Liver (tissue), 9 donors: ENCODE measurements around the gene MFAP2. TPM values are rescaled to one million over a fixed set of nuclear protein-coding genes. Genes with fewer than 3 reads are reported as not detected.

ENCODE experiments used
- DNase-seq: peaks from one replicate; pipeline ENCODE4 v3.0.0-alpha.2; 2017; ENCODE audit warnings: low spot score
- H3K27ac ChIP-seq, 2 donors: one replicate each; pipeline ENCODE4 v1.7.0; 2013; ENCODE audit warnings: inconsistent platforms in 2 of 2, low read length in 2 of 2, control low read depth in 1 of 2, low read depth in 1 of 2, mild to moderate bottlenecking in 1 of 2
- H3K27me3 ChIP-seq, 4 donors: one replicate each; pipeline versions ENCODE4 v1.6.1 to v1.7.0; 2013; ENCODE audit warnings: low read length in 3 of 4, inconsistent platforms in 1 of 4, mild to moderate bottlenecking in 1 of 4, moderate library complexity in 1 of 4; ENCODE audit not compliant: control insufficient read depth in 4 of 4, insufficient read depth in 4 of 4
- H3K36me3 ChIP-seq, 4 donors: one replicate each; pipeline versions ENCODE4 v1.6.1 to v1.7.0; 2013; ENCODE audit warnings: low read length in 3 of 4, mild to moderate bottlenecking in 3 of 4, low read depth in 1 of 4, moderate library complexity in 1 of 4; ENCODE audit not compliant: control insufficient read depth in 4 of 4, insufficient read depth in 3 of 4
- H3K4me1 ChIP-seq, 4 donors: one replicate each; pipeline versions ENCODE4 v1.6.1 to v1.7.0; 2013; ENCODE audit warnings: low read length in 3 of 4, mild to moderate bottlenecking in 3 of 4, moderate library complexity in 1 of 4; ENCODE audit not compliant: control insufficient read depth in 4 of 4, insufficient read depth in 4 of 4
- H3K4me3 ChIP-seq, 3 donors: one replicate each; pipeline versions ENCODE4 v1.6.1 to v1.7.0; 2013; ENCODE audit warnings: low read length in 3 of 3, control low read depth in 1 of 3, low read depth in 1 of 3, mild to moderate bottlenecking in 1 of 3
- H3K9ac ChIP-seq, 2 donors: one replicate each; pipeline ENCODE4 v1.7.0; 2013; ENCODE audit warnings: low read length in 2 of 2, mild to moderate bottlenecking in 2 of 2, moderate library complexity in 2 of 2, control low read depth in 1 of 2, low read depth in 1 of 2
- H3K9me3 ChIP-seq, 4 donors: one replicate each; pipeline versions ENCODE4 v1.6.1 to v1.7.0; 2013; ENCODE audit warnings: low read length in 3 of 4; ENCODE audit not compliant: control insufficient read depth in 4 of 4
- CTCF ChIP-seq: fragments of 150-350 bp; IDR thresholded peaks from 2 replicates; pipeline ENCODE4 v1.5.1; 2017; ENCODE audit warnings: improper control_type of control experiment, low read depth, low read length; ENCODE audit not compliant: missing input control
- EGR1 ChIP-seq, 2 donors: IDR thresholded peaks; 2 replicates each; pipeline ENCODE4 v1.6.1; 2016 to 2018; ENCODE audit warnings: antibody characterized with exemption in 2 of 2, low read depth in 2 of 2
- FOXA1 ChIP-seq: IDR thresholded peaks from 2 replicates; pipeline ENCODE4 v1.6.1; 2016; ENCODE audit warnings: antibody characterized with exemption
- FOXA2 ChIP-seq: IDR thresholded peaks from 2 replicates; pipeline ENCODE4 v1.6.1; 2016; ENCODE audit warnings: antibody characterized with exemption
- HNF4A ChIP-seq, 2 donors: conservative IDR thresholded peaks; 2 replicates each; pipeline ENCODE4 v1.6.1; 2016; ENCODE audit warnings: antibody characterized with exemption in 2 of 2, mild to moderate bottlenecking in 2 of 2
- HNF4G ChIP-seq: IDR thresholded peaks from 2 replicates; pipeline ENCODE4 v1.6.1; 2016; ENCODE audit warnings: antibody characterized with exemption
- NR2F2 ChIP-seq: IDR thresholded peaks from 2 replicates; pipeline ENCODE4 v1.6.1; 2016; ENCODE audit warnings: antibody characterized with exemption
- RAD21 ChIP-seq, 2 donors: IDR thresholded peaks; 2 replicates each; pipeline ENCODE4 v1.6.1; 2016; ENCODE audit warnings: antibody characterized with exemption in 2 of 2, mild to moderate bottlenecking in 2 of 2
- RXRA ChIP-seq, 2 donors: IDR thresholded peaks; 2 replicates each; pipeline ENCODE4 v1.6.1; 2017 to 2018; ENCODE audit warnings: antibody characterized with exemption in 2 of 2, mild to moderate bottlenecking in 1 of 2
- SP1 ChIP-seq: IDR thresholded peaks from 2 replicates; pipeline ENCODE4 v1.6.1; 2018; ENCODE audit warnings: antibody characterized with exemption, mild to moderate bottlenecking
- TAF1 ChIP-seq: conservative IDR thresholded peaks from 2 replicates; pipeline ENCODE4 v1.6.1; 2016; ENCODE audit warnings: antibody characterized with exemption, mild to moderate bottlenecking
- YY1 ChIP-seq: IDR thresholded peaks from 2 replicates; pipeline ENCODE4 v1.6.1; 2016; ENCODE audit warnings: antibody characterized with exemption, mild to moderate bottlenecking
- ZBTB33 ChIP-seq: IDR thresholded peaks from 2 replicates; pipeline ENCODE4 v1.6.1; 2016; ENCODE audit warnings: antibody characterized with exemption
- WGBS: extraction: QIAGEN DNeasy Blood & Tissue Kit; methylation state at CpG from one replicate; pipeline ENCODE4 v1.1.7; 2013; 5-methylcytosine and 5-hydroxymethylcytosine counted together
- polyA plus RNA-seq, 2 donors: library from polyadenylated mRNA; stranded (reverse) in 1 of 2; unstranded in 1 of 2; fragments of 200-250 nt in 1 of 2; fragments of >200 nt in 1 of 2; fragmentation: Nextera tagmentation in 1 of 2; extraction: Ambion mirVana in 1 of 2; gene quantifications; one replicate each; pipeline versions ENCODE4 v1.2.1 to v1.2.3, GENCODE V29; 2013 to 2015
- total RNA-seq, 2 donors: library from RNA; depleted of rRNA; stranded (reverse); fragments of >200 nt; gene quantifications; one replicate each; pipeline ENCODE4 v1.2.3, GENCODE V29; 2014
- TF ChIP-seq, protein P1 (sequence below): IDR thresholded peaks from 2 replicates; pipeline ENCODE4 v1.6.1; 2016; ENCODE audit warnings: antibody characterized with exemption
- TF ChIP-seq, protein P2 (sequence below): IDR thresholded peaks from 2 replicates; pipeline ENCODE4 v1.6.1; 2016; ENCODE audit warnings: antibody characterized with exemption, mild to moderate bottlenecking
- TF ChIP-seq, protein P3 (sequence below): IDR thresholded peaks from 2 replicates; pipeline ENCODE4 v1.6.1; 2016; ENCODE audit warnings: antibody characterized with exemption
- donor health status: healthy.
- donor health status: healthy.
- donor health status: healthy.
- donor health status: healthy.
- donor health status: healthy.

Gene MFAP2
- total and polyA plus RNA-seq, 4 donors = 0.25 to 1.4 (median 0.74) TPM

GRCh38 chr1:17001760-17002523 lies 21.5 kb upstream of the MFAP2 start:
- H3K27me3 ChIP-seq = no peaks in the 10 kb centered on the region
- no peak overlapping the region for H3K4me3 ChIP-seq
- WGBS = 96% methylated on average over 19 of the region's 19 CpGs
- H3K36me3 ChIP-seq = peaks cover 0 to 30% (median 11%) of the 10 kb centered on the region in 4 donors
- TF ChIP-seq, protein P1, sequence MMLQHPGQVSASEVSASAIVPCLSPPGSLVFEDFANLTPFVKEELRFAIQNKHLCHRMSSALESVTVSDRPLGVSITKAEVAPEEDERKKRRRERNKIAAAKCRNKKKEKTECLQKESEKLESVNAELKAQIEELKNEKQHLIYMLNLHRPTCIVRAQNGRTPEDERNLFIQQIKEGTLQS = no peak
- no peak for TF ChIP-seq YY1
- no peak for TF ChIP-seq ZBTB33
- TF ChIP-seq TAF1 = no peak
- TF ChIP-seq FOXA2 = no peak
- no peak for TF ChIP-seq EGR1 (IDR thresholded peaks at IDR 0.05; ENCODE audit: low read depth in 2 of 2)
- TF ChIP-seq SP1 = no peak
- TF ChIP-seq, protein P2, sequence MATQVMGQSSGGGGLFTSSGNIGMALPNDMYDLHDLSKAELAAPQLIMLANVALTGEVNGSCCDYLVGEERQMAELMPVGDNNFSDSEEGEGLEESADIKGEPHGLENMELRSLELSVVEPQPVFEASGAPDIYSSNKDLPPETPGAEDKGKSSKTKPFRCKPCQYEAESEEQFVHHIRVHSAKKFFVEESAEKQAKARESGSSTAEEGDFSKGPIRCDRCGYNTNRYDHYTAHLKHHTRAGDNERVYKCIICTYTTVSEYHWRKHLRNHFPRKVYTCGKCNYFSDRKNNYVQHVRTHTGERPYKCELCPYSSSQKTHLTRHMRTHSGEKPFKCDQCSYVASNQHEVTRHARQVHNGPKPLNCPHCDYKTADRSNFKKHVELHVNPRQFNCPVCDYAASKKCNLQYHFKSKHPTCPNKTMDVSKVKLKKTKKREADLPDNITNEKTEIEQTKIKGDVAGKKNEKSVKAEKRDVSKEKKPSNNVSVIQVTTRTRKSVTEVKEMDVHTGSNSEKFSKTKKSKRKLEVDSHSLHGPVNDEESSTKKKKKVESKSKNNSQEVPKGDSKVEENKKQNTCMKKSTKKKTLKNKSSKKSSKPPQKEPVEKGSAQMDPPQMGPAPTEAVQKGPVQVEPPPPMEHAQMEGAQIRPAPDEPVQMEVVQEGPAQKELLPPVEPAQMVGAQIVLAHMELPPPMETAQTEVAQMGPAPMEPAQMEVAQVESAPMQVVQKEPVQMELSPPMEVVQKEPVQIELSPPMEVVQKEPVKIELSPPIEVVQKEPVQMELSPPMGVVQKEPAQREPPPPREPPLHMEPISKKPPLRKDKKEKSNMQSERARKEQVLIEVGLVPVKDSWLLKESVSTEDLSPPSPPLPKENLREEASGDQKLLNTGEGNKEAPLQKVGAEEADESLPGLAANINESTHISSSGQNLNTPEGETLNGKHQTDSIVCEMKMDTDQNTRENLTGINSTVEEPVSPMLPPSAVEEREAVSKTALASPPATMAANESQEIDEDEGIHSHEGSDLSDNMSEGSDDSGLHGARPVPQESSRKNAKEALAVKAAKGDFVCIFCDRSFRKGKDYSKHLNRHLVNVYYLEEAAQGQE = no peak
- TF ChIP-seq NR2F2 = no peak
- TF ChIP-seq, protein P3, sequence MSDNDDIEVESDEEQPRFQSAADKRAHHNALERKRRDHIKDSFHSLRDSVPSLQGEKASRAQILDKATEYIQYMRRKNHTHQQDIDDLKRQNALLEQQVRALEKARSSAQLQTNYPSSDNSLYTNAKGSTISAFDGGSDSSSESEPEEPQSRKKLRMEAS = no peak
- no peak for TF ChIP-seq HNF4G
- TF ChIP-seq RXRA (IDR thresholded peaks at IDR 0.05) = no peak
- no peak for TF ChIP-seq FOXA1
- no peak for TF ChIP-seq CTCF
- TF ChIP-seq HNF4A (conservative IDR thresholded peaks at IDR 0.05) = no peak
- TF ChIP-seq RAD21 (IDR thresholded peaks at IDR 0.05) = no peak
- DNase-seq = no peak
- no peak overlapping the region for H3K9ac ChIP-seq
- no peaks in the 10 kb centered on the region for H3K9me3 ChIP-seq
- no peaks in the 10 kb centered on the region for H3K4me1 ChIP-seq
- no peak overlapping the region for H3K27ac ChIP-seq
